Stimulated activated CD4-positive, alpha-beta T cell treated with anti-CD3 and anti-CD28 coated beads, TNF-alpha, amount 100 ng/mL, for 4 hours (primary cell): ENCODE data around the gene HES4.
"Not testable (repeated sequence)": the region's sequence is repeated elsewhere in the genome, so short reads cannot be mapped to it uniquely, and the experiment has no call there.

Experiments
- DNase-seq, 3 experiments: peaks; one replicate each; pipeline ENCODE4 v3.0.0-alpha.2; 2020; ENCODE audit warnings: low read depth in 3 of 3

The HES4 gene

DNA sequence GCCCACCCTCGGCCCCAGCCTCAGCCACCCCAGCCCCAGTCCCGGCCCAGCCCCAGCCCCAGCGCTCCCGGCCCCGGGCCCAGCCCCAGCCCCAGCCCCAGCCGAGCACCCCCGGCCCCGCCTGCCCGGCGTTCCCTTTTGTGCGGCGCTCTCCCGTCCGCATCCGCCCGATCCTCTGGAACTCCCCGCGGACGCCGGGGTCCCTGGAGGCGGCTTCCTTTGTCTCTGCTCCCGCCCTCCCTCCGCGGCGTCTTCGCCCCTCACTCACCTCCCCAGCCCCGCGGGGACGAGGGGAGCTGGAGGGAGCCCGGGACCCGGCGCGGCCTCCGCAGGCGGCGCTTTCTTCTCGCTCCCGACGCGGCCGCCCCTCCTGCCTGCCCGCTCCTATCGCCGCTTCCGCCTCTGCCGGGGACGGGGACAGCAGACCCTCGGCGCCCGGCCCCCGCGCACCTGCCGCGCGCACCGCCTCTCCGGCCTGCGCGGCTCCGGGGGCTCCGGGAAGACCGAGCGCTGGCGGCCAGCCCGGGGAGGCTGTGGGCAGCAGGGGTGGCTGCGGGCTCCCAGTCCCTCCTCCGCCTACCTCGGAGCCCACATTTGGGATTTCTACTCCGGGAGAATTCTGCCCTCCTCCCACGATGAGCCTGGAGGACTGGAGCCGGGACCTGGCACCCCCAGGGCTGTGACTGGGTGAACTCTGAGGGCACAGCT, 34.0 kb upstream of the HES4 start:
- no peak for DNase-seq

DNA sequence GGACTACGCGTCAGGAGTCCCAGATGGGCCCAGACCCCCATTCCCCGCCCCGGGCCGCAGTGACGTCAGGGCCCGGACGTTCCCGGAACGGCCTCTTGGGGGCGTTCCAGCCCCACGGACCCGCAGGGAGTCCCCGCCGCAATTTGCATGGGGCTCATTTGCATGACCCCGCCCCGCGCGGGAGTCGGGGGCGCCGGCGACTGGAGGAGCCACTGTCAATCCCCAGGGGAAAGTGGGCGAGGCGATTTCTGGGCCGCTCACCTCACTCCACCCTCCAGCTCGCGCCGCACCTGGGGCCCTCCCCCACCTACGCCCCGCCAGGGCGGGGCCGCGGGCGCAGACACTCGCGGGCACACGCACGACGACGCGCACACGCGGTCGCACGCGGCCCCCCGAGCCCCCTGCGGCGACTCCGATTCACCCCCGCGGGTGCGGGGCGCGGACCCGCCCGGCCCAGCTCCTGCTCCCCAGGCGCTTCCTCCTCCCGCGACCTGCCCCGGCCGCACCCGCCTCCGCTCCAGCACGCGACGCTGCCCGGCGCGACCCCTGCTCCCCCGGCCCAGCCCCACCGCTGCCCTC, 33.2 kb upstream of the HES4 start:
- peak; percentile 83 to 88 (median 88) for DNase-seq

- DNase-seq, result no peak
These were observed 32.5 kb upstream of the HES4 start for GRCh38 chr1:1032424-1032823.

GRCh38 chr1:1031659-1032235, 31.9 kb upstream of the HES4 start:
- DNase-seq, result no peak

DNA sequence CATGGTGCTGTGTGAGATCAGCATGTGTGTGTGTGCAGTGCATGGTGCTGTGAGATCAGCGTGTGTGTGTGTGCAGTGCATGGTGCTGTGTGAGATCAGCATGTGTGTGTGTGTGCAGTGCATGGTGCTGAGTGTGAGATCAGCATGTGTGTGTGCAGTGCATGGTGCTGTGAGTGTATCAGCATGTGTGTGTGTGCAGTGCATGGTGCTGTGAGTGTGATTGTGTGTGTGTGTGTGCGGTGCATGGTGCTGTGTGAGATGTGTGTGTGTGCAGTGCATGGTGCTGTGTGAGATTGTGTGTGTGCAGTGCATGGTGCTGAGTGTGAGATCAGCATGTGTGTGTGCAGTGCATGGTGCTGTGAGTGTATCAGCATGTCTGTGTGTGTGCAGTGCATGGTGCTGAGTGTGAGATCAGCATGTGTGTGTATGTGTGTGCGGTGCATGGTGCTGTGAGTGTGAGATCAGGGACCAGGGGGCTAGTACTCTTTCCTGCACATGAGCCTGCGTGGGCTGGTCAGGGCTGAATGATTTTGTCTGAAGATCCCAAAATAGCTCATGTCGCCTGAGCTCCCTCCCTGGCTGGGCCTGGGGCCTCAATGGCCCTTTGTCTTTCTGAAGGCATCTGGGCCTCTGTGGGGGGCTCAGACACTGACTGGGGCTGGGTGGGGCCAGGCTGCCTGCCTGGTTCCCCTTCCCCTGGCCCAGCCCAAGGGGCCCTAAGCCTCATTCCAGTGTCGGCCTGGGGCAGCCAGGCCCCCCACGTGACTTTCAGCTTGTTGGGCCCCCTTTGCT, 31.2 kb upstream of the HES4 start:
- not testable (repeated sequence) for DNase-seq

- no peak for DNase-seq
These were observed 27.9 kb upstream of the HES4 start for GRCh38 chr1:1027791-1028190.

DNA sequence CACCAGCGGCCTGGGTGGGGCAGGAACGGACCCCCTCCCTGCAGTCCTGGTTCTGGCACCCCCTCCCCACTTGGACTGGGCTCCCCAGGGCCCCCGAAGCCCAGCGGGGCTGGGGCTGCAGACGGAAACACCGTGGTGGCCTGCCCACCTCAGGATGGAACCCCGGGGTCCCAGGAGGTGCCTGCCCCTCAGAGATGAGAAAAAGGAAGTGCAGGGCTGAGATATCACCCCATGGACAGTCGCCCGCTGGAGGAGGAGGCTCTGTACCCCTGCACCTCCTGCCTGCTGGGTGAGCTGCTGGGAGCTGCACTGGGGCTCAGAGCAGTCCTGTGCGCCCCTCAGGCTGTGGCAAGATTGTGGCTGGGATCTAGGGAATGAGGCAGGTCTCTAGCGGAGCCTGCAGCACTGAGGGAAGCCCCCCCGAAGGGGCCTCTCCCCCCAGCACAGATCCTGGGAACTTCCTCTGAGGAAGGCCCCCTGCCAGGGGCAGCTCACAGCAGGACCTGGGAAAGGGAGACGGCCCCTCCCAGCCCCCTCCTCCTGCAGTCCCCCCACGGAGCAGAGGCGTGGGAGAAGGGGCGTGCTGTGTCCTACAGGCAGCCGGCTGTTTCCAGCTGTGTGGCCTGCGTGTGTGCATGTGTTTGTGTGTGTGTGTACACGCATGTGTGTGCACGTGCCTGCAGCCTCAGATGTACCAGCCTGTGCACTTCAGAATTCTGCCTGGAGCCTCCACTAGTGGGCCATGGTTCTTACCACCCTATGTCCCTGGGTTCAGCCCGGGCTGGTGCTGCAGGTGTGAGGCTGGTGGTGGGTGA, 26.9 kb upstream of the HES4 start:
- no peak for DNase-seq

GRCh38 chr1:1025730-1026129, 25.8 kb upstream of the HES4 start:
- DNase-seq, result no peak

DNA sequence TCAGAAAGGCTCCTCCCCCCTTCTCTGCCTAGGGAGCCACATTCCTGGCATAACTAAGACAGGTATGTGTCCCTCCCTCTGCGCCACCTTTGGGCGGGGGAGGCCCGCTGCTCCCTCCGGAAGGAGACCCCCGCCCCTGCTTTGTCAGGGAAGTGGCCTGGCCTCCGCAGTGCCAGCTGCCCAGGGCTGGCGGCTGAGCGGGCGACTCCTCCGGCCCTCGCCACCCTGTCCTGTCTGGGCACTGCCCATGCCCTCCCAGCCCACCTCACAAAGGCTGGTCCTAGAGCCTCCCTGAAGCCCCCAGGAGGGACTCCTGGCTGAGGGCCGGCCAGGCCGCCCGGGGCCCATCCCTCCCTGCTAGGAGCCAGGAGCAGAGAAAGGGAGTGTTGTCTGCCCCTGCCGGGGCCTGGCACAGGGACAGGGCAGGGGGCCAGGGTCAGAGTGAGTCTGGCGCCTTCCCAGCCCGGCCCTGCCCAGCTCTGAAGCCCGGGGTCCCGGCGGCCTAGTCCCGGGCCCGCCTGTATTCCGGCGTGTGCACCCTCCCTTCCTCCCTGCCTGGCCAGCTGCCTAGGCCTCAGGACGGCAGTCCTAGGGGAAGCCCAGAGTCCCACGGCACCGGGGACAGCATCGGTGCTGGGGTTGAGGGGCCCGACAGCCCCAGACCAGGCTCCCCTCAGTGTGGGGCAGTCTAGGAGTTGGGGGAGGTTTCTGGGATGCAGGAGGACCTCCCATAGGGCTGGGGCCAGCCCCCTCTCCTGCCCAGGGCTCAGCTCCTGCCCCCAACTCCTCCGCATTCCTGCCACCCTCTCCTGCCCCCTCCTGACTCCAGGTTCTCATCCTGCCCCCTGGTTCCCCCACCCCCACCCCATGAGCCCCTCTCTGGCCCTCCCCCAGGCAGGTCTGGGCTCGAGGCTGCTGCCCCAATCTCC, 25.1 kb upstream of the HES4 start:
- no peak for DNase-seq

GRCh38 chr1:1024149-1024770, 24.4 kb upstream of the HES4 start:
- no peak for DNase-seq

- no peak for DNase-seq
These were observed 23.8 kb upstream of the HES4 start for GRCh38 chr1:1023700-1024099.

DNA sequence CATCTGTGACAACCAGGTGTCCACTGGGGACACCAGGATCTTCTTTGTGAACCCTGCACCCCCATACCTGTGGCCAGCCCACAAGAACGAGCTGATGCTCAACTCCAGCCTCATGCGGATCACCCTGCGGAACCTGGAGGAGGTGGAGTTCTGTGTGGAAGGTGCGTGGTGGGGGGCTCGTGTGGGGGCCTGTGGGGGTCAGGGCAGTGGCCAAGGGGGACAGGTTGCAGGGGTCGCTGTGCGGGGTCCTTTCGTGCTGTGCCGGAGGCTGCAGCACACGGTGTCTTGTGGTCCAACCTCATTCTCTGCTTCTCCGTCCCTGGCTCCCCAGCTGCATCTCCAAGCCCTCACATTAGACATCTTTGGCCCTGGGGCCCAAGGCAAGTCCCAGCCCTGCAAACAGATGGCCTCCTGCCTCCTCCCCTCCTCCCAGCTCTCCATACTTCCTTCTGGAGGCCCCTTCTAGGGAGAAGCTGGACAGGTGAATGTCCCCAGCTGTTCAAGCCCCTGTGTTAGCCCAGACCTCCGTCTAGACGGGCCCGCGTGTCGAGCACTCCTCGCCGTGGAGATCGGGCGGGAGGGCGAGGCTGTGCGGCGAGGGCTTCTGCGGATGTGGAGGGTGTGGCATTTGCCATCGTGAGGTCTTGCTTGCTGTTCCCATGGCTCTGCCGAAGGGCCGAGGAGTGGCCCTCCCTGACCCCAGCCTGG, 22.6 kb upstream of the HES4 start:
- no peak for DNase-seq

GRCh38 chr1:1021920-1022259, 22.0 kb upstream of the HES4 start:
- no peak for DNase-seq

DNA sequence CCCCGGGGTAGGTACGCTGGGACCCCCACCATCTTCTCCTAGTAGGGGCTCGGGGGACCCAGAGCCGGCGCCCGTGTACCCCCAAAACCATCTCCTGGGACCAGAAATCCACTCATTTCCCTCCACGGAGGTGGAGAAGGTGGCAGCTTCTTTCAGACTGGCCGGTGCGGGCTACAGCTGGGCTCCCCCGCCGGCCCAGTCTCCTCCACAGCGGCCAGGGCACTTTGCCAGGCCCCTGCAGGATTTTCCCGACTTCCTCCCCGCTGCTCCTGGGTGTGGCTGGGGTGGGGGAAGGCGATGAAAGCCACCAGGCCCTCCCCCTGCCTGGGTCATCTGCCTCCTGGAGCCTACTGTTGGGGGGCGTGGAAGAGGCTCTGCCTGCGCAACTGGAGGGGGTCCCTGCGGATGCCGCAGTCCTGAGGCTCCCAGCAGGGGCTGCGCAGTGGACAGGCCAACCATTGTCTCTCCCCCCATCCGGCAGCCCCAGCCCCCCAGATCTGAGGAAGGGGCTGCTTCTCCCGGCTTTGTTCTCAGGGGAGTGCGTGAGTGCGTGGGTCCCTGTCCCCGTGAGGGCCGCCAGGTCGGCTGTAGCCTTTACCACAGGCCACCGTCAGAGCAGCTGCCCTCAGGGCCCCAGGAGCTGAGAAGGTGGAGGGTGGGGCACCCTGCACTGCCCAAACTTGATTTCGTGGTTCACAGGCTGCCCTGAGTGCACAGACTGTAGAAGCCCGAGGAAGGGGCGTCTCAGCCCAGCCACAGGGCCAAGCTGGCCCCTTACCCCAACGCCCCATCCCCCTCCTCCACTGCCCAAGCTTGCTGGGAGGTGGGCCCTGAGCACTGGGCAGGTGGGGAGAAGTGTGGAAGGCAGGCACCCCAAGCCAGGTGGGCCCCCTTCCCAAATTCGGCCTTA, 21.4 kb upstream of the HES4 start:
- no peak for DNase-seq

GRCh38 chr1:1020415-1021009, 20.6 kb upstream of the HES4 start:
- DNase-seq, result peak in 1 of 3 experiments; percentile 50

GRCh38 chr1:1020000-1020404, 20.1 kb upstream of the HES4 start, which contains the start of gene AGRN:
Gene AGRN, plus strand, starts transcription at chr1:1020120. Its CDS starts 53 bp downstream, at chr1:1020173.
- DNase-seq, result no peak

- peak; percentile 60 to 68 (median 67) for DNase-seq
These were observed 19.5 kb upstream of the HES4 start for GRCh38 chr1:1019122-1019999.
